ENCODE measurements around the gene PSMA8.
"Not testable (repeated sequence)": the region's sequence is repeated elsewhere in the genome, so short reads cannot be mapped to it uniquely, and the experiment has no call there.

PSMA8 gene

DNA sequence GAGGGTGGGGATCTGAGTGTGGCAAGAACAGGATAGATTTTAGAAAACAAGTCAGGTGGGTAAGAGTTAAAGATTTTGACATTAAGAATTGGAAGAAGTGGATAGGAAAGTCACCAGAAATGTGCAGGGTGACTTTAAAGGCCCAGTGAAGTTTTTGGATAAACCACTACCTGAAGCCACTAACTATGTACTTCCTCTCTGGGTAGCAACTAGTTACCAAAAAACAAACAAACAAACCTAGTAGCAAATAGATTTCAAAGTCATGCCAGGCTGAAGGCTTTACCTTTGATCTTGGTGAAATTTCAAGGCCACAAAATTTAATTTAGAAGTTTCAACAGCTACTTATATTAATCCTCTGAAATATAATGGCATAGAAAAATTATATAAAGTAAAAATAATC, 42.5 kb downstream of the PSMA8 start:
- ATAC-seq, result no peak

GRCh38 chr18:26181343-26181826, 47.7 kb downstream of the PSMA8 start:
- ATAC-seq, result no peak

DNA sequence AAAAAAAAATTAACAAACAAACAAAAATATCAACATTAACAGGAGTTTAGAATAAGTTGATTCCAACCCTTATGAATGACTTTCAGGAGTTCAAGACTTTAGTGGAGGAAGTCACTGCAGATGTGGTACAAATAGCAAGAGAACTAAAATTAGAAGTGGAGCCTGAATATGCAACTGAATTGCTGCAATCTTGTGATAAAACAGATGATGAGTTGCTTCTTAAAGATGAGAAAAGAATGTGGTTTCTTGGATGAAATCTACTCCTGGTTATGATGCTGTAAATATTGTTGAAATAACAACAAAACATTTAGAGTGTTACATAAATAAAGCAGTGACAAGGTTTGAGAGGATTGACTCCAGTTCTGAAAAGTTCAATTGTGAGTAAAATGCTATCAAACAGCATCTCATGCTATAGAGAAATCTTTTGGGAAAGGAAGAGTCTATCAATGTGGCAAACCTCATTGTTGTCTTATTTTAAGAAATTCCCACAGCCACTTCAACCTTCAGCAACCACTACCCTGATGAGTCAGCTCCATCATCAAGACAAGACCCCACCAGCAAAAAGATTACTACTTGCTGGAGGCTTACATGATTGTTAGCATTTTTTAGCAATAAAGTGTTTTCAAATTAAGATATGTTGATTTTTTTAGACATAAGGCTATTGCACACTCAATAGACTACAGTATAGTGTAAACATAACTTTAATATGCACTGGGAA, 49.9 kb downstream of the PSMA8 start:
- ATAC-seq, result no peak

DNA sequence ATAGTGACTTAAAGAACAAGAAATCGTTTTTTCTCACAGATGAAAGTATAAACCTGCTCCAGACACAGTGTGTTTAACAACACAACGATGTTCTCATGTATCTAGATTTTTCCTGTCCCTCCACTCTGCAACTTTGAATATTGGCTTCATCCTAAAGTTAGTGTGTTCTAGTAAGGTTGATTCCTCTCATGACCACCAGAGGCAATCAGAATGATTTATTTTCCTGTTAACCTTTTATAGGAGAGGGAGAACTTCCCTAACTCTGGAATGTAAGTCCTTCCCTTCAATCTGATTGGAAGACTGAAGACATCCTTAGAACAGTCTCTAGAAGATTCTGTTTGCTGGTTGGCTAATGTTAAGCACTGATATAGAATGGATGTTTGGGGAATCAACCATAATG, 51.6 kb downstream of the PSMA8 start:
- ATAC-seq, result no peak

DNA sequence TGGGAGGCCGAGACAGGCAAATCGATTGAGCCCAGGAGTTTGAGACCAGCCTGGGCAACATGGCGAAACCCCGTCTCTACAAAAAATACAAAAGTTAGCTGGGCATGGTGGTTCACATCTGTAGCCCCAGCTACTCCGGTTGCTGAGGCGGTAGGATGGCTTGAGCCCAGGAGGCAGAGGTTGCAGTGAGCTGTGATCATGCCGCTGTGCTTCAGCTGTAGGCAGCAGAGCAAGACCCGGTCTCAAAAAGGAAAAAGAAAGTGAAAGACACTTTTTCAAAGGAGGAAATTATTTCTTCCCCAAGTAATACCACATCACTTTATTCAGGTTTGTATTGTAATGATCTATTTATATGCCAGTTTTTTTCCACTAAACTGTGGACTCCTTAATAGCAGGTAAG, 56.8 kb downstream of the PSMA8 start:
- peak; percentile 86 to 91 for ATAC-seq

- ATAC-seq, result no peak
Measured at GRCh38 chr18:26192233-26192632, 58.6 kb downstream of the PSMA8 start.

GRCh38 chr18:26196605-26197004, 62.9 kb downstream of the PSMA8 start:
- no peak for ATAC-seq

- ATAC-seq, result not testable (repeated sequence)
Measured at GRCh38 chr18:26202001-26202400, 68.3 kb downstream of the PSMA8 start.

DNA sequence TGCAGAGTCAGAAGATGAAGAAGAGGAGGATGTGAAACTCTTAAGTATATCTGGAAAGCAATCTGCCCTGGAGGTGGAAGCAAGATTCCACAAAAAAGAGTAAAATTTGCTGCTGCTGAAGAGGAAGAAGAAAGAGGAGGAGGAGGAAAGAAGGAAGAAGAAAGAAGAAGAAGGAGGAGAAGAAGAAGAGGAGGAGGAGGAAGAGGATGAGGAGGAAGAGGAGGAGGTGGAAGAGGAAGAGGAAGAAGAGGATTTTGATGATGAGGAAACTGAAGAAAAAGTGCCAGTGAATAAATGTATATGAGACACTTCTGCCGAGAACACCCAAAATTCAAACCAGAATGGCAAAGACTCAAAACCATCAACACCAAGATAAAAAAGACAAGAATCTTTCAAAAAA, 71.6 kb downstream of the PSMA8 start:
- no peak for ATAC-seq

DNA sequence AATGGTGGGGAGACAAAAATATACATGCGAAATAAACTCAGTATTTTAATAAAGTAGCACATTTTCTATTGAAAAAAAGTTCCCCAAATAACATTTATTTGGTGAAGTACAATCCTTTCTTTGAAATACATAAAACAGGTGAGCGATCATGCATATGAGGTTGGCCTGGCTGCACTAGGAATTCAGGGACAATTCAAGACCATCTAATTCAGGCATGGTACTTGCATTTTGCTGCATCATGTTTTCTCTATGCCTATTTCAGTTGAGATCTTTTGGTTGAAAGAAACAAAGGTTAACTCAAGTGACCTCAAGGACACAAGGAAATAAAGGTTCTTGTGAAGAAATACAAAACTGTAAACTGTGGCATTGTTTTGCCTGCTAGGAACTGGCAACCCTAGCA, 72.8 kb downstream of the PSMA8 start:
- ATAC-seq, result no peak

- no peak for ATAC-seq
Measured at GRCh38 chr18:26207937-26208336, 74.3 kb downstream of the PSMA8 start.

GRCh38 chr18:26208977-26209376, 75.3 kb downstream of the PSMA8 start:
- ATAC-seq, result no peak

- no peak for ATAC-seq
Measured at GRCh38 chr18:26210147-26210546, 76.5 kb downstream of the PSMA8 start.

- peak; percentile 86 to 94 for ATAC-seq
Measured at GRCh38 chr18:26215247-26215970, 81.7 kb downstream of the PSMA8 start.

DNA sequence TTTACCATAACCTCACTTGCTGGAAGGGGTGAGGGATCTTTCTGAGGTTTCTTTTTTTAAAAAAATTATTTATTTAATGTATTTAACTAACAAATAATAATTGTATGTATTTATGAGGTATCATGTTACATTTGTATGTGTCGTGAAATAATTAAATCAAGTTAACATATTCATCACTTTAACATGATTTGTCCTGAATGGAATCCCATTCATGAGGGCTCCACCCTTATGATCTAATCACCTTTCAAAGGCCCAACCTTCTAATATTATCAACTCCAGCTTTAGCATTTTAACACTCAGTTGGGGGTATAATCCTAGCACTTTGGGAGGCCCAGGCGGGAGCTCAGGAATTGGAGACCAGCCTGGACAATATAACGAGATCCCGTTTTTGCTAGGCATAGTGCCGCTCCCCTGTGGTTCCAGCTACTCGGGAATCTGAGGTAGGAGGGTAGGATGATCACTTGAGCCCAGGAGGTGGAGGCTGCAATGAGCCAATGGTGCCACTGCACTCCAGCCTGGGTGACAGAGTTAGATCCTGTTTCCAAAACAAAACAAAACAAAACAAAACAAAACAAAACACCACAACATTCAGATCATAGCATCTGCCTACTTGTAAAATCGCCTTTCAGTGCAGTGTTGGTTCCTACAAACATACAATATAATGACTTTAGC, 91.5 kb downstream of the PSMA8 start:
- no peak for ATAC-seq

DNA sequence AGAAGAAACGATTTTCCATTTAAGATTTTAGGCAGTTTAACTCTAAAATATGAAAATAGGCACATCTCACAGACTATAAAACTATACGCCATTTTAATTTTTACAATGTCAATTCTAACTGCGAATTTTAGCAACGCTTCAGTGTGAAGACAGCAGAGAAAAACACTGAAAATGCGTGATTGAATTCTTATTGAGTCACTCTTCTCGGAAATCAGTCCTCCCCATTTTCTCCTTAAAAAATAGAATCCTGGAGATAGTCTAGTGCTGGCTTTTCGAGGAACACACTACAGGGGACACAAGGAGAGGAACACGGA, 92.2 kb downstream of the PSMA8 start:
- peak; percentile 12 to 17 for ATAC-seq

DNA sequence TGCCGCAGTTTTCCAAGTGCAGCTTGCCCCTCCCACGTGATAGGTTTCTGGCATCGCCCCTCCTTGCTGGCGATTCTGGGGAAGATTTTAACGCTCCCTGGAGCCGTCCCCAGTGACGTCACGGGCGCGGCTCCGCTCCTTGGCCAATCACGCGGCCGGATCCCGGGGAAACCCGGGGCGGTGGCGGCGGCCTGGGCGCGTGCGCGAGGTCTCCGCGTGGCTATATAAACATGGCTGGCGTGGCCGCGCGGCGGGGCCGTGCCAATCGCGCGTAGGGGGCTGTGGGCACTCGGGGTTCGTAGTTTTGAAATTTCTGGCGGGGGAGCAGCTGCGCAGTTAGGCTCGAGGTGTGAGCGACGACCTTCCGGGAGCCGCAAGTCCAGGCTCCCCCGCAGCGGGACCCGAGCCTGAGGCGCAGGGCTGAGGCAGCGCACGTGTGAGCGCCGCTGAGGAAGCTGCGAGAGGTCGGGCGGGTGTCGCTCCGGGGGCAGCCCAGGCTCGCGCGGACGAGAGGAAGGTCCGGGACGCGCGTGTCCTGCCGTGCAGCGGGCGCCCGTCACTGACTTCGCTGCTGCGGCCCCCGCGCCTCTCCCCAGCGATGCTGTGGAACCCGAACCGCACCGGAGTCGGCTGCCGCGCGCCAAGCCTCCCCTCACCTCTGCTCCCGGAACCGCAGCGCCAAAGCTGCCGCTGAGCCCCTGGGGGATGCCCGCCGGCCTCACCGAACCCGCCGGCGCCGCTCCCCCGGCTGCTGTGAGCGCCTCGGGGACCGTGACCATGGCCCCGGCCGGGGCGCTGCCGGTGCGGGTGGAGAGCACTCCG, 92.8 kb downstream of the PSMA8 start, which contains the start of gene TAF4B:
TAF4B (plus strand) TSS at position 217 of the 822 bp plus-strand sequence; CDS start at position 706, 489 bp downstream.
- peak; percentile 82 to 84 for ATAC-seq

- ATAC-seq, result no peak
Measured at GRCh38 chr18:26227051-26227670, 93.5 kb downstream of the PSMA8 start.

DNA sequence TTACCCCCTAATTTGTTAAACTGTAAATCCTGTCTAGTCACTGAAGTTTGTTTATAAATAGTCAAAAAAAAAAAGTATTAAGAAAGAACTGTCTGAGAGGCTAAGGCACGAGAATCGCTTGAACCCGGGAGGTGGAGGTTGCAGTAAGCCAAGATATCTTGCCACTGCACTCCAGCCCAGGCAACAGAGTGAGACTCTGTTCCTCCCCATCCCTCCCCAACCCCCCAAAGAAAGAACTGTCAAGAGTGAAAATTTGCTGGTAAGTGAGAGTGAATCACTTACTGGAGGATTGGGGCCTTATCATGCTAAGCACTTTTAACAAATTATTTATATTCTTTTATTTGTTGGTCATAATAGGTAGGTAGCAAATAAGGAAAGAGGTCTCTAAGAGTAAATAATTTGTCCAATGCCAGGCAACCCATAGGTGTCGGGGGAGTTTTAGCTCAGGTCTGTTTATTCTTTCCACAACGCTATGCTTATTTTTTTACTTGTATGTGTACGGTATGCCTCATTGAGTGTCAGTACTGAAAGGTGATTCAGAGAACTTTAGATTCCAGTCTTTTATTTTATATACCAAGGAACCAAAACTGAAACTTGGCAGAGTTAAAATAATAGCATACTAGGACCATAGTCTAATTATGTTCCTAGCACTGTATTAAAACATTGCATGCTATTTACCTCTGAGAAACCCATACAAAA, 95.0 kb downstream of the PSMA8 start:
- ATAC-seq, result peak; percentile 22 to 27

DNA sequence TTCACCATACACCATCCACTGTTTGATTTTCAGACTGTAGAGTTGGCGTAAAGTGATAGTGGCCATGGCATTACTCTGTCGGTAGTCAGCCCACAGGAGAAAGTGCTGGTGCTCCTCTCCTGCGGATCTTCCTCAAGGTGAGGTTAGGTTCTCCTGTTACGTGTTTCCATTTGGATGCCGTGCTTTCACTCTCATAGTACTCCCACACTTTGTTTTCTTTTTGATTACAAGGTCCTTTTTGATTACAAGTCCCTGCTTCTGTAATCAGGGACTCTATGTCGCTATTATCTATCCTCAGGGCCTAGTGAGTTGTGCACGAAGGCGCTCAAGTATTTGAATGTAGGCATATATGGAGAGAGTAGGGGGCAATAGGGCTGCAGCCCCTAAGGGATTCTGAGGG, 96.8 kb downstream of the PSMA8 start:
- ATAC-seq, result no peak

DNA sequence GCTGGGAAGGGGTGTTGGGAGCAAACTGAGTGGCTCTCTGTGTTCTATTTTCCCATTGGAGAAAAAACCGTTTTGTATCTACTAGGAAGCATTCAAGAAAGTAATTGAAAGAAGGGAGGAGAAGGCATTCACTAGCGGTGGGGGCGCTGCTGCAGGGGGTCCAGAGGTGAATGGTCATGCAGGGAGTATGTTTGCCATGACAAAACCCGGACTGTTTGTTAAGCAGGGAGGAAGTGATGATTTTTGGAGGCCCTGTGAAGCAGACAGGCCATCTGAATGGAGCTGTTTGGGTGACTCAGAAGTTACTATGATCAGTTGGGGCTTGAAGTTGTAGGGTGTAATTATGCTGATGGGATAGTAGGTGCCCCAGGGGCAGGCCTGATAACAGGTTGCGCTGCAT, 99.5 kb downstream of the PSMA8 start:
- no peak for ATAC-seq

DNA sequence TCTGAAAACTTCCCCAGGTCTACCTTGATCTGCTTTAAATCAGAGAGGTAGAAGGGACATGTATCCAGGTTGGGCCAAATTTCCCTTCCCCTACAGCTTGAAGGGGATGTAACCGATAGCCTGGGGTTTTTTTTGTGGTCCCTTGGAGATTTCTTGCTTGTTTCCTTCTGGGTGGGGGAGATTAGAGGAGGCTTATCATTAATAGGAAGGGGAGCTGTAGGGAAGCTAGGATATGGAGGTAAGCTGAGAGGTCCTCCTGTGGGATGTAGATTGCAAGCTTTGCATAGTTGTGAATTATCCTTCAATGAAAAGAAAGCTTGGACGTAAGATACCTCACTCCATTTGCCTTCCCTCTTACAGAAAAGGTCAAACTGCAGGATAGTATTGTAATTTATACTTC, 103.7 kb downstream of the PSMA8 start:
- not testable (repeated sequence) for ATAC-seq
